Measurements from ENCODE around the gene NFYC.

DNA sequence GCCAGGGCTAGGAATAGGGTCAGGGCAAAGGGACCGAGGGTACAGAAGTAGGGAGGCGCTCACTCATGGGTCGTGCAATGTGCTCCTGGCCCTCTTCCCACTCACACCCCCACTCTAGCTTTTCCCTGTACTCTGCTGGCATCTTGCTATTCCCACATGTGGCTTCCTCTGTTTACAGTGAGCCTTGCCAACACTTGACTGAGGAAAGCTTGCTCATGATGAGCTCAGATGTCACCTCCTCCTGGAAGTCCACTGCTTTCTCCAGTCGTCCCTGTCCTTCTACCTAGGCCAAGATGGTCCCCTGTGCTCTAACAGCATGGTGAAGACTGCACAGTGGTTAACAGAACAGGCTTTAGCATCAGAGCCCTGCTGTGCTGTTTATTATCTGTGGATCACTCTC, 18.1 kb upstream of the NFYC start:
- no peak for TF ChIP-seq REST (IDR thresholded peaks at IDR 0.05; ENCODE audit: low read depth)
- TF ChIP-seq, protein P1, sequence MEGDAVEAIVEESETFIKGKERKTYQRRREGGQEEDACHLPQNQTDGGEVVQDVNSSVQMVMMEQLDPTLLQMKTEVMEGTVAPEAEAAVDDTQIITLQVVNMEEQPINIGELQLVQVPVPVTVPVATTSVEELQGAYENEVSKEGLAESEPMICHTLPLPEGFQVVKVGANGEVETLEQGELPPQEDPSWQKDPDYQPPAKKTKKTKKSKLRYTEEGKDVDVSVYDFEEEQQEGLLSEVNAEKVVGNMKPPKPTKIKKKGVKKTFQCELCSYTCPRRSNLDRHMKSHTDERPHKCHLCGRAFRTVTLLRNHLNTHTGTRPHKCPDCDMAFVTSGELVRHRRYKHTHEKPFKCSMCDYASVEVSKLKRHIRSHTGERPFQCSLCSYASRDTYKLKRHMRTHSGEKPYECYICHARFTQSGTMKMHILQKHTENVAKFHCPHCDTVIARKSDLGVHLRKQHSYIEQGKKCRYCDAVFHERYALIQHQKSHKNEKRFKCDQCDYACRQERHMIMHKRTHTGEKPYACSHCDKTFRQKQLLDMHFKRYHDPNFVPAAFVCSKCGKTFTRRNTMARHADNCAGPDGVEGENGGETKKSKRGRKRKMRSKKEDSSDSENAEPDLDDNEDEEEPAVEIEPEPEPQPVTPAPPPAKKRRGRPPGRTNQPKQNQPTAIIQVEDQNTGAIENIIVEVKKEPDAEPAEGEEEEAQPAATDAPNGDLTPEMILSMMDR (IDR thresholded peaks at IDR 0.05 in 2 of 3, conservative IDR thresholded peaks at IDR 0.05 in 1 of 3; ENCODE audit: borderline replicate concordance in 1 of 3, insufficient read depth in 1 of 3, low read depth in 2 of 3, low read length in 2 of 3) = no peak
- no peak for TF ChIP-seq EZH2phosphoT487 (IDR thresholded peaks at IDR 0.05; ENCODE audit: borderline replicate concordance)
